NCI-H82 treated with DMSO at 0.1 percent for 48 hours (cell line): ENCODE data around the gene SNX33.

ENCODE experiments used
- DNase-seq: peaks from one replicate; lab custom pipeline; 2025; ENCODE audit not compliant: unreplicated experiment; lab: John Stamatoyannopoulos, UW

The SNX33 gene

DNA sequence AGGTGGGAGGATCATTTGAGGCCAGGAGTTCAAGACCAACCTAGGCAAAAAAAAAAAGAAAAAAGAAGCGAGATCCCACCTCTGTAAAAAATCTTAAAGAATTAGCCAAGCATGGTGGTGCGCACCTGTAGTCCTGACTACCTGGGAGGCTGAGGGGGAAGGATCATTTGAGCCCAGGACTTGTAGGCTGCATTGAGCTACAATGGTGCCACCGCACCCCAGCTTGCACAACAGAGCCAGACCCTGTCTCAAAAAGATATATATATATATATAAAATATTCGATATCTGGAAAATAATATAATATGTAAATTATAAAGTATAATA lies 6.6 kb upstream of the SNX33 start:
- no peak for DNase-seq

DNA sequence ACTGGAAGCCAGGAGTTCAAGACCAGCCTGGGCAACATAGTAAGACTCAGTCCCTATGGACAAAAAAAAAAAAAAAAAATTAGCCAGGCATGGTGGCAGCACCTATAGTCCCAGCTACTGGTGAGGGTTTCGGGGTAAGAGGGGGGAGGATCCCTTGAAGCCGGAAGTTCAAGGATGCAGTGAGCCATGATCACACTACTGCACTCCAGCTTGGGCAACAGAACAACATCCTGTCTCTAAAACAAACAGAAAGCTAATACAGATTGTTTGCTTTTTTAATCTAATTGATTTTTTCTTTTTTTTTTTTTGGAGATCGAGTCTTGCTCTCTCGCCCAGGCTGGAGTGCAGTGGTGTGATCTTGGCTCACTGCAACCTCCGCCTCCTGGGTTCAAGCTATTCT lies 6.1 kb upstream of the SNX33 start:
- no peak for DNase-seq

DNA sequence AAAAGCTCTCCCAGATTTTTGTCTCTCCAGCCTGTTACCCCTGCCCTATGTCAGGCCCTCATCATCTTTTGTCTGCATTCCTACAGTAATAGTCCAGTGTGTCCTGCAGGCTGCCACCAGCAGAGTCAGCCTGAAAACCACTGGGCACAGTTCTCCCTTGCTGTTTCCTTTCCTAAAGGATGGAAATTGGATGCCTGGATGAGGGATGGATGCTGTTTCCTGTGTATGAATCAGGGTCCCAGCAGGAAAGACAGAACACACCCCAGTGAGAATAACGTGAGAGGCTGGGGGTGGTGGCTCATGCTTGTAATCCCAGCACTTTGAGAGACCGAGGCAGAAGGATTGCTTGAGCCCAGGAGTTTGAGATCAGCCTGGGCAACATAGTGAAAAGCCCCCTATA lies 3.3 kb upstream of the SNX33 start:
- DNase-seq, result no peak

DNA sequence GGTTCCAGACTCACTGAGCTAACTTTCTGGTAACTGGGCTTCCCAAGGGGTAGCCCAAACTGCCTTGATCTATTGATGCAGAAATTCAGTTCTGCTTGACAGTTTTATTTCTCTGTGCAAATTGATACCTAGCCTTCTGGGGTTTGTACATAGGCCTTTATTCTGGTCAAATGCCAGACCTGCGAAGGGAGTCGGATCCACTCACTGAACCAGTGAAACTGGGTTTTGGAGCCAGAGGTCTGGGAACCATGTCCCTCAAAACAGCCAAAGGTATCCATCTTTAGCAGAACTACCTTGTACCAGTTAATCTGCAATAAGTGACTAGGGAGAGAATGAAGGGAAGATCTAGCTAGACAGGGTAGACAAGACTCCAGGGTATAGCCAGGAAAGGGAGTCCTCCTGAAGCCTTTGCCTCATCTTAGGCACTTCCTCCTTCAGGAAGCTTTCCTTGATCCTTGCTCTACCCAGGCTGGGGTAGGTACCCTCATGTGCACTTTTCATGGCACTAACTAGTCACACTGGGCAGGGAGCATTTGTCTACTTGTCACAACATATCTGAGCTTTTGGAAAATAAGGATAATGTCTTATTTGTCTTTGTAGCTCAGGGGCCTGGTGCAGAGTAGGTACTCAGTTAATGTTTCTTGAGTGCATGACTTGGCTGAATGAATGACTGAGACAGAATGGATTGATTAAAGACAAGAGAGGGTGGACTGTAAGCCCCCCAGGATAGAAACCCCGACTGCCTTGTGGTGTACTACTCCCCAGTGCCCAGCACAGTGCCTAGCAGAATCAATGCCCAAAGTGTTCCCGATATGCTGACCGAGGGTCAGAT lies 1.4 kb upstream of the SNX33 start:
- no peak for DNase-seq

DNA sequence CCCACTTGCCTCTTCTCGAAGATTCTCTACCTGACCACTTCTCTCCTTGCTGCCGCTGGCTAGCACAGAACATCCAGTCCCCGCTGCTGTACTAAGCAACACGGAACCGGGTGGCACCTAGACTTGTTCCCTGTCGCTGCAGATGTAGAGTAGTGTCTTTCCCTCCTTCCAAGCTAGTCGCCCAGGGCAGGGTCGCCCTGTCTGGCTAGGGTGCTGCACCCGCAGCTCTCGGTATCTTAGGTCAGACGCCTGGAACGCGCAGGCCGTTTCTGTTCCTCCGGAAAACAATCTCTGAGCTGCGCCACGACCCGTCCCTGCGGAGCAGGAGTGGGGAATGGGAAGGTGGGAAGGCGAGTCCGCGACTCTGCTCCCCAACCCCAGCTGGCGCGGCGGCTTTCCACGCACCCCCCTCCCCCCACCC lies 758 bp upstream of the SNX33 start:
- DNase-seq, result no peak

DNA sequence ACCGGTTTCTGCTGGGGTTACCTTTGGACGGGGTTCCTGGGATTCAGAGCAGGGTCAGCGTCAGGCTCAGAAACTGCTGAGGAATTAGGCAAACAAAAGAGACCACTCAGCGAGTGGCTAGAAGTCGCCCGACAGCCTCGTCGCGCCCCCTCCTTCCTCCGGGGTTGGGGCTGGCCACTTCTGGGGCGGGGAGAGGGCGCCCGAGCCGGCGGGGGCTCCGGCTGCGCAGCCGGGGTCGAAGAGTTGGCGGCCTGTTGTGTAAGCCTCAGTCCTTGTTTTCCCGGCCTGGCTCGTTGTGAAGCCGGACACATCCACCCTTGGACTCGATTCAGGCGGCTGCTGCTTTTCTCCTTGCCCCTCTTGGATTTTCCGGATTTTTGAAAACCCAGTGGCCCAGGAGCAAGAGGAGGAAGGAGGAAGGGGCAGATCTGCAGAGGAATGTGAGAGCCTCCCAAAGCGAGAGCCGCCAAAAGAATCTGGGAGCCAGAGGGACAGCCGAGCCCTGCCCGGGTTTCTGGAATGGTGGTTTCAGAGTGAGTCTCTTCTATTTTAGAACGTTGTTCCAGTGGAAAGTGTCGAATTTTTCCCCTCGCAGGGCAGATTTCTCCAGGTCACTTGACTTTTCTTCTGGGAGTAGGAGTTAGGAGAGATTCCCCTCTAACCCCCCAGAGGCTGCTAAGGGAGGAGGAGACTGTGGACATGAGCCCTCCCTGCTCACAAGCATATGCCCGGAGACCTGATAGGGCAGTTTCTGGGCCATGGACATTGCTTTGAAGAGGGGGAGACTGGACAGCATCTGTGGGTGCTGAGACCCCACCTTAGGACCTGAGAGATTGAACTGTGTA lies 666 bp downstream of the SNX33 start:
- DNase-seq, result no peak

DNA sequence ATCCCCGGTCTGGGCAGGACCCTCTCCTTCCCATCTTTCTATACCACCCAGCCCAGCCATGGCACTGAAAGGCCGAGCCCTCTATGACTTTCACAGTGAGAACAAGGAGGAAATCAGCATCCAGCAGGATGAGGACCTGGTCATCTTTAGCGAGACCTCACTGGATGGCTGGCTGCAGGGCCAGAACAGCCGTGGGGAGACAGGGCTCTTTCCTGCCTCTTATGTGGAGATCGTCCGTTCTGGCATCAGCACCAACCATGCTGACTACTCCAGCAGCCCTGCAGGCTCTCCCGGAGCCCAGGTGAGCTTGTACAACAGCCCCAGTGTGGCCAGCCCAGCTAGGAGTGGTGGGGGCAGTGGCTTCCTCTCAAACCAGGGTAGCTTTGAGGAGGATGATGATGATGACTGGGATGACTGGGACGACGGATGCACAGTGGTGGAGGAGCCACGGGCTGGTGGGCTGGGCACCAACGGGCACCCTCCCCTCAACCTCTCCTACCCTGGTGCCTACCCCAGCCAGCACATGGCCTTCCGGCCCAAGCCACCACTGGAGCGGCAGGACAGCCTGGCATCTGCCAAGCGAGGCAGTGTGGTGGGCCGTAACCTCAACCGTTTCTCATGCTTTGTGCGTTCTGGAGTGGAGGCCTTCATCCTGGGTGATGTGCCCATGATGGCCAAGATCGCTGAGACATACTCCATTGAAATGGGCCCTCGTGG lies 1.5 kb downstream of the SNX33 start:
- no peak for DNase-seq

DNA sequence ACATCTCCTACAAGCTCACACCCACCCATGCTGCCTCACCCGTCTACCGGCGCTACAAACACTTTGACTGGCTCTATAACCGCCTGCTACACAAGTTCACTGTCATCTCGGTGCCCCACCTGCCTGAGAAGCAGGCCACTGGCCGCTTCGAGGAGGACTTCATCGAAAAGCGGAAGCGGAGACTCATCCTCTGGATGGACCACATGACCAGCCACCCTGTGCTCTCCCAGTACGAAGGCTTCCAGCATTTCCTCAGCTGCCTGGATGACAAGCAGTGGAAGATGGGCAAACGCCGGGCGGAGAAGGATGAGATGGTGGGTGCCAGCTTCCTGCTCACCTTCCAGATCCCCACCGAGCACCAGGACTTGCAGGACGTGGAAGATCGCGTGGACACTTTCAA lies 2.1 kb downstream of the SNX33 start:
- DNase-seq, result no peak

DNA sequence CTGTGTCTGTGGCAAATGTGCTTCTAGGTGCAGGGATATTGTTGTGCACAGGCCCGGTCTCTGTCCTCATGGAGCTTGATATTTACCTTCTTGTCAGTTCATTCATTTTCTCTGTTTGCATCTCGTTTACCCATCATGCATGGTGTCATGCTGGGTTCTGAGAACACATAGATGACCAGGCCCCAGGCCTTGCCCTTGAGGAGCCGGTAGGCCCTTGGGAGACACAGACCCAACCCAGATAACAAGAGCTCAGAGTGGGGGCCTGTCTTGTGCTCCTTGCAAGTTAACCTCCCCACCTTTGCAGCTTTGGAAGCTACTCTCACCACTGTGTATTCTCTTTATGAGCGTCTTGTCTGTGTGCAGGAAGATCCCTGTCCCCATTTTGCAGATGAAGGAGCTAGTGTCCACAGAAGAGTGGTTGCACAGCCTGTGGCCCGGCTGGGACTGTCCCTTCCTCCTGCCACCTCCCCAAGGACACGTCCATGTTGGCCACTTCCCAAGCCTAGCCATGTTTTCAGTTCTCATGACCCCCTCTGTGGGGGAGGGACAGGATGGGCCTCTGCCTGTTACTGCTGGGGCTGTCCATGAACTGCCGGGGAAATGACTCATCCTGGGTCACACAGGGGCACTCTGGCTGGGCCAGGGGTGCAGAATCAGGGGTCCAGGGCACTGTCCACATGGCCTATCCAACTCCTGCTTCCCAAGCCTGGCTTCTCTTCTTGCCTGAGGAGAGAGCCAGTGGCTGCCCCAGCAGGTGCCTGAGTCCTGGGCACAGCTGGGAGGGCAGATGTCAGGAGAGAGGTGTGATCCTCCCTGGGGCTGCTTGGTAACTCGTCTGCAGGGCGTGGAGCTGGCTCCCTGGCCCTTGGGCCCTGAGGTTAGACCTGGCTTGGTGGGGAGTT lies 3.4 kb downstream of the SNX33 start:
- no peak for DNase-seq

DNA sequence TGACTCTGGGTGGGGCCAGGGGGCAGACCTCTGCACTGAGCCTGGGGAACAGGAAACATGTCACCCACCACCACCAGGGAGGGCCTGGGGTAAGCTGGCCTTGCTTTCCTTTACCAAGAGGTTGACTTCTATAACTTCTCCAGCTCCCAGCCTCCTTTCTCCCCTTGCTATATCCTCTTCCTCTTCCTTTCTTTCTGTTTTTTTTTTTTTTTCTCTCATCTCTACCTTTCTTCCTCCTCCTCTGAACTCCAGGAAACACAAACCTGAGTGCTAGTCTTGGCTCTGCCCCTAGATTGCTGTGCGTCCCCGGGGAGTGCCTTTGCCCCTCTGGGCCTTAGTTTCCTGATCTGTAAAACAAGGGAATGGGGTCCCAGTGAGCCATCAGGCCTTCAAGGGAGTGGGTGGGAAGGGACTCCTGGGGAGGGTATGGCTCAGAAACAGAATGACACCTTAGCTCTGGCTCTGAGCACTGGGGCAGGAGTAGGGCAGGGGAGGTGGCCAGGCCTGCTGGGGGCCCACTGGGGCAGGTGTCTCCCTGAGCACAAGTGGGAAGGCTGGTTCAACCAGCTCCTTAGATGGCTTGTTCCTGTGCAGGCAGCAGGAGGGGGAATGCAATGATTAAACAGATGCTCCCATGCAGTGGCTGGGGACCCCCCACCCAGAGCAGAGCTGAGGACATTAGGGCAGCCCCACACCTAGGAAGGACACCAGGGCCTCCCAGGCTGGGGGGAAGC lies 4.3 kb downstream of the SNX33 start:
- no peak for DNase-seq

DNA sequence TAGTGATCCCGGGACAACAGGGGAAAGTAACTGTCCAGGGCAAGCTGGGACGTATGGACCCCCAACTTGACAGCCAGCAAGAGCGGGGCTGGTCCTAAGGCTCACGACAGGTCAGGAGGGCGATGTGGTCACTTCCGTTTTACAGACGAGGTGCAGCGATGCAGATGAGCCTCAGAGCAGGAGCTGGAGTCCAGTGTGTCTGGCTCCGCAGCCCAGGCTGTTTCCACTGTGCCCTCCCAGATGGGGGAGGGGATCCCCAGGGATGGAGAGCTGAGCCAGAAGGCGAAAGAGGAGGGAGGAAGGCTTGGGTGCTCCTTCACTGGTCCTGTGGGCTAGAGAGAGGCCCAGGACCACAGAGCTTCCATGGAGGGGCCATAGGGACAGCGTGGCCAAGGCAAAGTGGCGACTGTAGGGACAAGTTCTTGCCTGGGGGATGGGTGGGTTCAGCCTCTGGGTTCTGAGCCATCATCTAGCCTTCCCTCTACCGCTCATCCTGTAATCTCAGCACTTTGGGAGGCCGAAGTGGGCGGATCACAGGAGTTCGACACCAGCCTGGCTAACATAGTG lies 5.7 kb downstream of the SNX33 start:
- DNase-seq, result no peak

DNA sequence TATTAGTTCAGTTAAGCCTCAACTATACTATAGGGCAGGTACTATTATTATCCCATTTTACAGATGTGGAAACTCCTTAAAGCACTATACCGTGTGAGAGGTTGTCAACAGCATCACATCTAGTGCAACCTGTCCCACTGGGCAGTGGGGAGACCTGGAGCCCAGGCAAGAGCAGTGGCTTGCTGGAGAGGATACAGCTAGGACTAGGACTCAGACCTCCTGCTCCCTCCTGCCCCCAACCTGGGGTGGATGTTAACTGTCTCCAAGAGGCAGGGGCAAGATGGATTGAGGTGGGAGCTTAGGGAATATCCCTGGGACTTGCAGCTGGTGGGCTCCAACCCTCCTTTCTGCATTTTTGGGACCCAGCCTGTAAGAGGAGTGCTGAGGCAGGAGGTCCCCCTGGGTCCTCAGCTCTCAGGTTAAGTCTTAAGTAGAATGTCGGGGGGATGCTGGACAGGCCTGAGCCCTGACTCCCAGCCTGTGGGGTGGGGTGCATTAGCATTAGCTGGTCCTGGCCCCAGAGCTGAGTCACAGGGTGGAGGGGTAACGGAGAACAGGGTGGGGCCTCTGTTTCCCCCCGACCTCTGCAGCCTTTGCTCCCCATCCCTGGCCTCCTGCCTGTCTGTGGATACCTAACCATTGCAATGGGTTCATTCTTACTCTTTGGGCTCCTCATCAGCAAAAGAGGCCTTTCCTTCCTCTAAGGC lies 6.6 kb downstream of the SNX33 start:
- DNase-seq, result no peak

DNA sequence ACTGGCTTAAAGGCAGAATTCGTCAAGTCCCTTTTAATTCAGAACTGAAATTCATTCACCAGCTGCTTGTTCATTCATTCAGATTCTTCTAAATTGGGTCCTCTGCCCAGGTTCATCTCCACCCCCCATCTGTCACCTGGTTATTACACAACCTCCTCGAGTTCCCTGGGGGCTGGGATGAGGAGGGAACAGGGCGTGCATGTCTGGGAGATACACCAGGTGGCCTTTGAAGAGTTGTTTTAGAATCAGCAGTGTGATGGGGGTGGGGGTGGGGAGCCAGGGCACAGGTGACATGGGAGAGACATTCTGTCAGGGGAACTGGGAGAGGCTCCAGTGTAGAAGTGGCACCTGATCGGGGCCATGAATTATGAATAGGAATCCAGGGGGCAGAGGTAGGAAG lies 8.2 kb downstream of the SNX33 start:
- no peak for DNase-seq

DNA sequence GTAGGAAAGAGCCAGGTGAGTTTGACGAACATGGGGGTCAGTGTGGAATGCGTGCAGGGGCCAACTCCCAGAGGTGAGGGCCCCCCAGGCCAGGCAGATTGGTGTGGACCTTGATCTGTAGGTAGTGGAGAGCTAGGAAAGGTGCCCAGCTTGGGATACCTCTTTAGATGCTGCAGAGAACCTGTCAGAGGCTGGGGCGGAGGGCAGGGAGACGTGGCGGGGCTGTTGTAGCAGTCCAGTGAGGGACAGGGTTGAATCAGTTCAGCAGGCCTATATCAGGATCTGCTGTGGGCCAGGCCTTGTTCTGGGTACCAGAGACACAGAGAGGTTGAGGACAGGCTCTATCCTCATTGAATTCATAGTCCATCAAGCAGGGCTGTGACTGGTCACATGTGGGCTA lies 8.6 kb downstream of the SNX33 start:
- DNase-seq, result no peak

DNA sequence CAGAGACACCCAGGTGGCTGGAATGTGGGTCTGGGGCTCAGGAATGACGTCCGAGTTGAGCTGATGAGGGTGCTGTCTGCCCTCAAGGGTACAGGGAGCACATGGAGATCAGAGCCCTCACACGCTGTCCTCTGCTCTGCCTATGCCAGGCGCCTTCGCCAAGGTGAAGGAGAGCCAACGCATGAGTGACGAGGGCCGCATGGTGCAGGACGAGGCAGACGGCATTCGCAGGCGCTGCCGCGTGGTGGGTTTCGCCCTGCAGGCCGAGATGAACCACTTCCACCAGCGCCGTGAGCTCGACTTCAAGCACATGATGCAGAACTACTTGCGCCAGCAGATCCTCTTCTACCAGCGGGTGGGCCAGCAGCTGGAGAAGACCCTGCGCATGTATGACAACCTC lies 9.1 kb downstream of the SNX33 start:
- no peak for DNase-seq

DNA sequence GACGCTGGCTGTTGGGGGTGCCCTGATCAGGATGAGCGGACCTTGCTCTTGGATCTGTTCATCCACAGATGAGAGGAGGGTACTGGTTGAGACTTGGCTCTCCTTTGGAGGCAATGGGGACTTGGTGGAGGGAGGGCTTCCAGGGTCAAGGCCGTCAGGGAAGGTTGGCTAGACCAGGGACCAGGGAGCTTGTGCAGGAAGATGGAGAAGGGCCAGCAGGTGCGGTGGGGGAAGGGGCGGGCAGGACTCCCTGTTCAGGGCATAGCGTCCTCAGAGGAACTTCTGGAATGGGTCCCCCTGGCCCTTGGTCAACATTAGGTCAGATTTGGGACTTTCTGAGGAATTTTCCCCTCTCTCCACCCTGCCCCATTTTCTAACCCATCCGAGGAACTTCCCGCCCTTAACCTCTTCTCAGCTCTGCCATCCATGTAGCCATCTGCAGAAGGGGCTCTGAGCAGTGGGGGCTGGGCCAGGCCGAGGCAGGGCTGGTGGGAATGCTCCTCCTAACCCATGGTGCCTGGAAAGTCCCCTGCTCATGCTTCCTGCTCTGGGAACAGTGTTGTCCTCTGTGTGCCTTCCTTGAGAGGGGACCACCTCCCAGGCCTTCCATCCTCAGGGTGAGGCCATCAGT lies 11.5 kb downstream of the SNX33 start:
- DNase-seq, result no peak

DNA sequence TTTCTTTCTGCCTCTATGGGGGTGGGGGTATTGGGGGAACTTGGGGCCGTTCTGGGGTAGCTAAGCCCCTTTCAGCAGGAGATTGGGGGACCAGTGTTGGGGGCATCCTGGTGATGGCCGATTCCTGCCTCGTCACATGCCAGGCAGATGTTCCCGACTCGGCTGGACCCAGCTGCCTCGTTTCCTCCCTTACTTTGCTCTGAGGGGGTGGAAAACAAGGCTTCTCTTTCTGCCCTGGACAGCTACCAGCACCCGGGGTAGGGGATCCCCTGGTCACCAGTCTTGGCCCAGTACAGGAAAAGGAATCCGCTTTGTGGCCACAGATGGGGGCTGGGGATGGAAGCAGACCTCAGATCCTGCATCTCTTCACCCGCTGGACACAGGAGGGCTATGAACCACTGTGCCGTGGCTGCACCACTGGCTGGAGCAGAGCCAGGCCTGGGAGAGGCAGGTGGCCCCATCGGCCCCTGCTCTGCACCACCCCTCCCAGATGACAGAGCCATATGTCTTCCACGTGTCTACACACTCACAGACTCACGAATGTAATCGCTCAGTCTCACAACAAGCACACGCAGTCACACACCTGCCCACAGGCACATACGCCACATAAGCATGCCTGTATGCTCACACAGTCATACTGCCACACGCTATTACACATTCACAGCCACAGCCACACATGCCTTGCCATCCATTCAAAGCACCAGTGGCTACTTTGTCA lies 12.4 kb downstream of the SNX33 start:
- no peak for DNase-seq

DNA sequence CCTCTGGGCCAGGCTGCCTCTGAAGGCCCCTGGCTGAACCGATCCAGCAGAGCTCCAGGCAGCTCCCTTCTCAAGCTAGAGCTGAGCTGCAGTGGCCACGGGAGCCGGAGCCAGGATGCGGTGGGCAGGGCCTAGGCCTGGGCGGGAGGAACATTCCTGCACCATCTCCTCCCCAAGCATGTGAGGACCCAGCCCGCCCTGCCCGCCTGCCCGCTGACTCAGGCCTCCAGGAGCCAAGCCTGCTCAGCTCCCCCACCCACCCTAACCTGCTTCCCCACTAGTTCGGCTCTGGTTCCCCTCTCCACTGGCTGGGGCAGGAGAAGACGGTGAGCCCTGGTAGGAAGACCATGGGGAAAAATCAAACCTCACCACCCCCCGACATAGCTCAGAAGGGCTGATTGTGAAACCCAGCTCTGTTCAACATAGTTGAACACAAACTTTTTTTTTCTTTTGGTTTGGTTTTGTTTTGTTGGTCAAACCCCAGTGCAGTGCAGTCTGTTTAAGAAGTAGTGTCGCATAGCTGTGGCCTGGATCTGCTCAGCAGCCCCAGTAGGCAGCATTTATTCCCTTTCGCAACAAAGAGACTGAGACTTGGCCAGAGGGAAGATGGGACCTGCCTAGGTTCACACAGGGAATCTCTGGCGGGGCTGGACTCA lies 13.5 kb downstream of the SNX33 start:
- no peak for DNase-seq
